ENCODE measurements around the gene MATN4.

The MATN4 gene

DNA sequence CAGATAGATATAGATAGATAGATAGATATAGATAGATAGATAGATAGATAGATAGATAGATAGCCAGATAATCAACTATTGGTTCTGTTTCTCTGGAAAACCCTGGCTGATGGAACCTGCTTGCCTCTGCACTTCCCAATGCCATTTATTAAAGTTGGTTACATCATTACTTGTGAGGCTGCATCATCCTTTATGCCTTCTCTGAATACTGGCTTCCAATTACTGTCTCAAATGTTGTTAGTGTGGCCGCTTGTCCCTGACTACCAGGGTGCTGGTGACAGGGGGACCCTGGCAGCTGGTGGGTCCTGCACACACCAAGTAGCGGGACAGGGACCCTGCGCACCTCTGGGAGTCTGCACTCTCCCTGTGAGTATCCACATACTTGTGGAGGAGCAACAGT, 49.8 kb downstream of the MATN4 start:
- Histone ChIP-seq H3K18ac (ENCODE audit: low read depth in 1 of 2, low read length in 2 of 2) (no peak overlapping the region), H2BK12ac (ENCODE audit: low read length in 2 of 2) (no peak overlapping the region), H3K14ac (ENCODE audit: low read length in 2 of 2) (no peak overlapping the region), H3K4me2 (ENCODE audit: low read length, poor library complexity, severe bottlenecking) (no peak overlapping the region), H3K23ac (ENCODE audit: low read length in 2 of 2) (no peak overlapping the region), H3K4me1 (ENCODE audit: control insufficient read depth, insufficient read depth, low read depth, low read length) (no peaks in the 10 kb centered on the region), H3K9ac (ENCODE audit: low read length) (no peak overlapping the region), H2BK15ac (ENCODE audit: low read depth, poor library complexity, severe bottlenecking) (no peak overlapping the region), H3K79me1 (replicated peaks; ENCODE audit: low read length, poor library complexity, severe bottlenecking) (no peaks in the 10 kb centered on the region), H3K4ac (ENCODE audit: low read depth in 1 of 2, low read length in 2 of 2) (no peak overlapping the region), H3K4me3 (ENCODE audit: insufficient read depth in 1 of 2, low read depth in 1 of 2, low read length in 2 of 2) (no peak overlapping the region), H2BK5ac (ENCODE audit: low read depth, low read length, poor library complexity, severe bottlenecking) (no peak overlapping the region), H2BK120ac (ENCODE audit: low read depth, low read length) (no peak overlapping the region), H4K91ac (ENCODE audit: low read length) (no peak overlapping the region), H3K36me3 (ENCODE audit: control insufficient read depth in 1 of 2, insufficient read depth in 2 of 2, low read depth in 1 of 2, low read length in 2 of 2) (no peaks in the 10 kb centered on the region), H2AFZ (ENCODE audit: low read depth, low read length) (no peak overlapping the region), H3K9me3 (ENCODE audit: control insufficient read depth, low read length) (no peaks in the 10 kb centered on the region), H3K27ac (ENCODE audit: low read length, poor library complexity, severe bottlenecking) (no peak overlapping the region), H4K8ac (ENCODE audit: low read length) (no peak overlapping the region), H2AK5ac (ENCODE audit: low read length, severe bottlenecking) (no peak overlapping the region), H3K27me3 (ENCODE audit: control insufficient read depth in 1 of 2, insufficient read depth in 1 of 2, low read length in 2 of 2) (peaks cover 17 to 63% of the 10 kb centered on the region in 2 experiments)
- 83% methylated on average over 2 of the region's 3 CpGs for WGBS
- no peak for DNase-seq

DNA sequence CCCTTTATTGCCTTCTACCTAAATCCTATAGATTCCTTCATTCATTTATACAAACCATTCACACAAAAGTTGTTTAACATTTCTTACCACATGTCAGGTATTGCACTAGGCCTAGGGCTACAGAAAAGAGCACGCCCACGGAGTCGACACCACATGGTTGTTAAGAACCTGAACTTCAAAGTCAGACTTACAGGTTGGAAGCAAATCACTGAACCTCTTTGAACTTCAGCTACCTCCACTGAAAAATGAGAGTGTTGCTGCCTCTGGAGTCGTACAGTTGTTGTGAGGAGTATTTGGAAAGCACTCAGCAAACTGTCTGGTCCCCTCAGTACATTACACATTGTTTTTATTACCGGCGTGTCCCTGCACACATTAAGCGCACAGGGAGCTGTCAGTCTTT, 50.4 kb downstream of the MATN4 start:
- Histone ChIP-seq H2BK12ac (ENCODE audit: low read length in 2 of 2) (no peak overlapping the region), H3K27ac (ENCODE audit: low read length, poor library complexity, severe bottlenecking) (no peak overlapping the region), H3K36me3 (ENCODE audit: control insufficient read depth in 1 of 2, insufficient read depth in 2 of 2, low read depth in 1 of 2, low read length in 2 of 2) (no peaks in the 10 kb centered on the region), H3K27me3 (ENCODE audit: control insufficient read depth in 1 of 2, insufficient read depth in 1 of 2, low read length in 2 of 2) (peaks cover 17 to 63% of the 10 kb centered on the region in 2 experiments), H2BK5ac (ENCODE audit: low read depth, low read length, poor library complexity, severe bottlenecking) (no peak overlapping the region), H3K18ac (ENCODE audit: low read depth in 1 of 2, low read length in 2 of 2) (no peak overlapping the region), H3K4me2 (ENCODE audit: low read length, poor library complexity, severe bottlenecking) (no peak overlapping the region), H2BK15ac (ENCODE audit: low read depth, poor library complexity, severe bottlenecking) (no peak overlapping the region), H3K14ac (ENCODE audit: low read length in 2 of 2) (no peak overlapping the region), H3K79me1 (replicated peaks; ENCODE audit: low read length, poor library complexity, severe bottlenecking) (no peaks in the 10 kb centered on the region), H3K9ac (ENCODE audit: low read length) (no peak overlapping the region), H3K4ac (ENCODE audit: low read depth in 1 of 2, low read length in 2 of 2) (no peak overlapping the region), H3K9me3 (ENCODE audit: control insufficient read depth, low read length) (no peaks in the 10 kb centered on the region), H3K4me3 (ENCODE audit: insufficient read depth in 1 of 2, low read depth in 1 of 2, low read length in 2 of 2) (no peak overlapping the region), H4K8ac (ENCODE audit: low read length) (no peak overlapping the region), H4K91ac (ENCODE audit: low read length) (no peak overlapping the region), H2AK5ac (ENCODE audit: low read length, severe bottlenecking) (no peak overlapping the region), H3K23ac (ENCODE audit: low read length in 2 of 2) (no peak overlapping the region), H2BK120ac (ENCODE audit: low read depth, low read length) (no peak overlapping the region), H3K4me1 (ENCODE audit: control insufficient read depth, insufficient read depth, low read depth, low read length) (no peaks in the 10 kb centered on the region), H2AFZ (ENCODE audit: low read depth, low read length) (no peak overlapping the region)
- DNase-seq, result no peak
- 92% methylated on average over 7 of the region's 7 CpGs for WGBS

GRCh38 chr20:45257161-45257560, 50.9 kb downstream of the MATN4 start:
- Histone ChIP-seq H3K23ac (ENCODE audit: low read length in 2 of 2) (no peak overlapping the region), H2BK12ac (ENCODE audit: low read length in 2 of 2) (no peak overlapping the region), H4K91ac (ENCODE audit: low read length) (no peak overlapping the region), H4K8ac (ENCODE audit: low read length) (no peak overlapping the region), H2BK15ac (ENCODE audit: low read depth, poor library complexity, severe bottlenecking) (no peak overlapping the region), H3K79me1 (replicated peaks; ENCODE audit: low read length, poor library complexity, severe bottlenecking) (no peaks in the 10 kb centered on the region), H3K4me1 (ENCODE audit: control insufficient read depth, insufficient read depth, low read depth, low read length) (no peaks in the 10 kb centered on the region), H2AFZ (ENCODE audit: low read depth, low read length) (no peak overlapping the region), H3K27ac (ENCODE audit: low read length, poor library complexity, severe bottlenecking) (no peak overlapping the region), H2BK5ac (ENCODE audit: low read depth, low read length, poor library complexity, severe bottlenecking) (no peak overlapping the region), H3K14ac (ENCODE audit: low read length in 2 of 2) (no peak overlapping the region), H2BK120ac (ENCODE audit: low read depth, low read length) (no peak overlapping the region), H3K18ac (ENCODE audit: low read depth in 1 of 2, low read length in 2 of 2) (no peak overlapping the region), H3K9me3 (ENCODE audit: control insufficient read depth, low read length) (no peaks in the 10 kb centered on the region), H3K4ac (ENCODE audit: low read depth in 1 of 2, low read length in 2 of 2) (no peak overlapping the region), H3K4me3 (ENCODE audit: insufficient read depth in 1 of 2, low read depth in 1 of 2, low read length in 2 of 2) (no peak overlapping the region), H3K9ac (ENCODE audit: low read length) (no peak overlapping the region), H3K4me2 (ENCODE audit: low read length, poor library complexity, severe bottlenecking) (no peak overlapping the region), H3K36me3 (ENCODE audit: control insufficient read depth in 1 of 2, insufficient read depth in 2 of 2, low read depth in 1 of 2, low read length in 2 of 2) (no peaks in the 10 kb centered on the region), H2AK5ac (ENCODE audit: low read length, severe bottlenecking) (no peak overlapping the region), H3K27me3 (ENCODE audit: control insufficient read depth in 1 of 2, insufficient read depth in 1 of 2, low read length in 2 of 2) (peaks cover 16 to 63% of the 10 kb centered on the region in 2 experiments)
- 73% methylated on average over 3 of the region's 3 CpGs for WGBS
- DNase-seq, result no peak

DNA sequence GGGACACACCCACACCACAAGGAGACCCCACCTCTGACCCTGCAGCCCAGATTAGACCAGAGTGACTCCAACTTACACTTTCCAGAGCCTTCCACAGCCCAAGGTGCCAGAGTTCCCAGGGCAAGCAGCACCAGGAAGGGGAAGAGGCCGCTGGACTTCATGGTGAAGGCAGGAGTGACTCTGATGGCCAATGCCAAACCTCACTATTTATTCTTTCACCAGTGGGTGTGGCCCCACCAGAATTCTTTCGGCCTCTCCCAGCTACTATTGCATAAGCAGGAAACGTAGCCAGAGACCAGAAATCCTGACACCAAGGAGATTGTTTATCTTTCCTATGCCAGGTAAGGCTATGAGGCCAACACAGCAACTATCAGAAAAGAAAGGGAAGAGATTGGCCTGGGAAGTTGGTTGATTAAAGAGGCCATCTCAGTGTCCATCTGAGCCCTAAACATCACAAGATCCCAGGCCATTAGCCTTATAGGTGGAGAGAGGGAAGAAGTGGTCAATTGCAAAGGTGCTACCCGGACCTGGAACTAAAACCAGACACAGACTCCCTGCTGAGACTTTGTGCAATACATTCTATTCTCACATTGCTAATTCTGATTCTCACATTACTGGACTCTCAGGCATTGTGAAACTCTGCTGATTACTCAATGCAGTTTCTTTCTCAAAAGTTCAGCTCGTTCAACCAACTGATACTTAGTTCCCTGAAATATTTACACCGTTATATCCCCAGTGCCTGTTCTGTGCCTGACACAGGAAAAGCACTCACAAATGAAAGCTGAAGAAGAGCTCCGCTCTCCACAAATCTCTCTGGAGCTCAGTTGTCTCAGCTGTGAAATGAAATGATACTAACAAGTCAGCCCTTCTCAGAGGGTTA, 53.5 kb downstream of the MATN4 start, which contains the start of gene SLPI:
TSS of gene SLPI (minus strand) at position 182 of the 880 bp plus-strand sequence. CDS start at position 161, 21 bp downstream.
- peaks cover 17 to 52% of the 10 kb centered on the region in 2 experiments for H3K27me3 ChIP-seq (ENCODE audit: control insufficient read depth in 1 of 2, insufficient read depth in 1 of 2, low read length in 2 of 2)
- no peaks in the 10 kb centered on the region for H3K9me3 ChIP-seq (ENCODE audit: control insufficient read depth, low read length)
- no peak within 1 kb of the TSS for H3K23ac ChIP-seq (ENCODE audit: low read length in 2 of 2)
- WGBS, result 60% methylated on average over 5 of the region's 7 CpGs
- H3K36me3 ChIP-seq (ENCODE audit: control insufficient read depth in 1 of 2, insufficient read depth in 2 of 2, low read depth in 1 of 2, low read length in 2 of 2), result no peaks in the 10 kb centered on the region
- no peak within 1 kb of the TSS for H4K8ac ChIP-seq (ENCODE audit: low read length)
- H2AFZ ChIP-seq (ENCODE audit: low read depth, low read length), result no peak within 1 kb of the TSS
- no peak within 1 kb of the TSS for H2BK15ac ChIP-seq (ENCODE audit: low read depth, poor library complexity, severe bottlenecking)
- no peaks in the 10 kb centered on the region for H3K4me1 ChIP-seq (ENCODE audit: control insufficient read depth, insufficient read depth, low read depth, low read length)
- no peak within 1 kb of the TSS for H2BK5ac ChIP-seq (ENCODE audit: low read depth, low read length, poor library complexity, severe bottlenecking)
- H3K79me1 ChIP-seq (replicated peaks; ENCODE audit: low read length, poor library complexity, severe bottlenecking), result no peaks in the 10 kb centered on the region
- H2AK5ac ChIP-seq (ENCODE audit: low read length, severe bottlenecking), result no peak within 1 kb of the TSS
- no peak within 1 kb of the TSS for H3K4ac ChIP-seq (ENCODE audit: low read depth in 1 of 2, low read length in 2 of 2)
- H2BK12ac ChIP-seq (ENCODE audit: low read length in 2 of 2), result no peak within 1 kb of the TSS
- peak within 1 kb of the TSS; percentile 25 for H3K9ac ChIP-seq (ENCODE audit: low read length)
- peak within 1 kb of the TSS in 1 of 2 experiments; percentile 16 for H3K4me3 ChIP-seq (ENCODE audit: insufficient read depth in 1 of 2, low read depth in 1 of 2, low read length in 2 of 2)
- H2BK120ac ChIP-seq (ENCODE audit: low read depth, low read length), result no peak within 1 kb of the TSS
- H3K14ac ChIP-seq (ENCODE audit: low read length in 2 of 2), result no peak within 1 kb of the TSS
- no peak within 1 kb of the TSS for H3K18ac ChIP-seq (ENCODE audit: low read depth in 1 of 2, low read length in 2 of 2)
- peak; percentile 32 for DNase-seq
- no peak within 1 kb of the TSS for H4K91ac ChIP-seq (ENCODE audit: low read length)
- H3K4me2 ChIP-seq (ENCODE audit: low read length, poor library complexity, severe bottlenecking), result no peak within 1 kb of the TSS
- H3K27ac ChIP-seq (ENCODE audit: low read length, poor library complexity, severe bottlenecking), result no peak within 1 kb of the TSS

Measured in mesenchymal stem cell (in vitro differentiated cells and primary cell).